ENCODE measurements around the gene HECW1.

Gene HECW1

GRCh38 chr7:43552122-43552521 lies 439.7 kb downstream of the HECW1 start:
- no peak for FAIRE-seq
- DNase-seq (ENCODE audit: insufficient read length, low spot score): no peak
- TF ChIP-seq POLR2A (IDR thresholded peaks at IDR 0.05; ENCODE audit: low read depth, low read length) (no peak), POU2F2 (IDR thresholded peaks at IDR 0.05; ENCODE audit: low read depth, low read length) (no peak), SPI1 (IDR thresholded peaks at IDR 0.05; ENCODE audit: low read depth, low read length) (no peak), POLR2AphosphoS5 (IDR thresholded peaks at IDR 0.05; ENCODE audit: low read depth, low read length) (no peak), TAF1 (IDR thresholded peaks at IDR 0.05; ENCODE audit: low read depth, low read length) (no peak)

- FAIRE-seq (no peak), DNase-seq (ENCODE audit: insufficient read length, low spot score) (no peak)
- TF ChIP-seq POLR2A (IDR thresholded peaks at IDR 0.05; ENCODE audit: low read depth, low read length): no peak
- TF ChIP-seq TAF1 (IDR thresholded peaks at IDR 0.05; ENCODE audit: low read depth, low read length): no peak
Measured at GRCh38 chr7:43553999-43554398, 441.6 kb downstream of the HECW1 start.

GRCh38 chr7:43554423-43554822 lies 442.0 kb downstream of the HECW1 start:
- no peak for DNase-seq (ENCODE audit: insufficient read length, low spot score)
- no peak for TF ChIP-seq TAF1 (IDR thresholded peaks at IDR 0.05; ENCODE audit: low read depth, low read length)
- TF ChIP-seq POU2F2 (IDR thresholded peaks at IDR 0.05; ENCODE audit: low read depth, low read length): no peak
- no peak for TF ChIP-seq POLR2AphosphoS5 (IDR thresholded peaks at IDR 0.05; ENCODE audit: low read depth, low read length)
- TF ChIP-seq PAX5 (IDR thresholded peaks at IDR 0.05; ENCODE audit: insufficient read depth, low read length, severe bottlenecking): no peak
- no peak for TF ChIP-seq POLR2A (IDR thresholded peaks at IDR 0.05; ENCODE audit: low read depth, low read length)
- TF ChIP-seq SPI1 (IDR thresholded peaks at IDR 0.05; ENCODE audit: low read depth, low read length): no peak
- no peak for FAIRE-seq

- TF ChIP-seq TAF1 (IDR thresholded peaks at IDR 0.05; ENCODE audit: low read depth, low read length): no peak
- no peak for TF ChIP-seq POLR2A (IDR thresholded peaks at IDR 0.05; ENCODE audit: low read depth, low read length)
- no peak for TF ChIP-seq PAX5 (IDR thresholded peaks at IDR 0.05; ENCODE audit: insufficient read depth, low read length, severe bottlenecking)
- no peak for TF ChIP-seq SPI1 (IDR thresholded peaks at IDR 0.05; ENCODE audit: low read depth, low read length)
- no peak for TF ChIP-seq POLR2AphosphoS5 (IDR thresholded peaks at IDR 0.05; ENCODE audit: low read depth, low read length)
- TF ChIP-seq POU2F2 (IDR thresholded peaks at IDR 0.05; ENCODE audit: low read depth, low read length): no peak
- FAIRE-seq (no peak), DNase-seq (ENCODE audit: insufficient read length, low spot score) (no peak)
Measured at GRCh38 chr7:43557831-43558495, 445.5 kb downstream of the HECW1 start.

GRCh38 chr7:43559171-43559945 lies 446.9 kb downstream of the HECW1 start:
- FAIRE-seq (no peak), DNase-seq (ENCODE audit: insufficient read length, low spot score) (no peak)
- TF ChIP-seq POU2F2 (IDR thresholded peaks at IDR 0.05; ENCODE audit: low read depth, low read length): no peak
- no peak for TF ChIP-seq POLR2AphosphoS5 (IDR thresholded peaks at IDR 0.05; ENCODE audit: low read depth, low read length)
- TF ChIP-seq TAF1 (IDR thresholded peaks at IDR 0.05; ENCODE audit: low read depth, low read length): no peak
- TF ChIP-seq POLR2A (IDR thresholded peaks at IDR 0.05; ENCODE audit: low read depth, low read length): no peak
- no peak for TF ChIP-seq PAX5 (IDR thresholded peaks at IDR 0.05; ENCODE audit: insufficient read depth, low read length, severe bottlenecking)
- no peak for TF ChIP-seq SPI1 (IDR thresholded peaks at IDR 0.05; ENCODE audit: low read depth, low read length)

GRCh38 chr7:43559946-43560335 lies 447.5 kb downstream of the HECW1 start:
- DNase-seq (ENCODE audit: insufficient read length, low spot score): no peak
- no peak for FAIRE-seq

GRCh38 chr7:43560742-43561330 lies 448.4 kb downstream of the HECW1 start:
- no peak for TF ChIP-seq PAX5 (IDR thresholded peaks at IDR 0.05; ENCODE audit: insufficient read depth, low read length, severe bottlenecking)
- FAIRE-seq: no peak

More at GRCh38 chr7:43559946-43560335, 447.5 kb downstream of the HECW1 start:
- no peak for TF ChIP-seq PAX5 (IDR thresholded peaks at IDR 0.05; ENCODE audit: insufficient read depth, low read length, severe bottlenecking)
- TF ChIP-seq POU2F2 (IDR thresholded peaks at IDR 0.05; ENCODE audit: low read depth, low read length): no peak
- TF ChIP-seq TAF1 (IDR thresholded peaks at IDR 0.05; ENCODE audit: low read depth, low read length): no peak
- no peak for TF ChIP-seq POLR2A (IDR thresholded peaks at IDR 0.05; ENCODE audit: low read depth, low read length)
- TF ChIP-seq SPI1 (IDR thresholded peaks at IDR 0.05; ENCODE audit: low read depth, low read length): no peak
- TF ChIP-seq POLR2AphosphoS5 (IDR thresholded peaks at IDR 0.05; ENCODE audit: low read depth, low read length): no peak

GRCh38 chr7:43562383-43562782 lies 449.9 kb downstream of the HECW1 start:
- DNase-seq (ENCODE audit: insufficient read length, low spot score) (no peak), FAIRE-seq (no peak)
- TF ChIP-seq POU2F2 (IDR thresholded peaks at IDR 0.05; ENCODE audit: low read depth, low read length): no peak
- no peak for TF ChIP-seq SPI1 (IDR thresholded peaks at IDR 0.05; ENCODE audit: low read depth, low read length)
- TF ChIP-seq PAX5 (IDR thresholded peaks at IDR 0.05; ENCODE audit: insufficient read depth, low read length, severe bottlenecking): no peak
- no peak for TF ChIP-seq TAF1 (IDR thresholded peaks at IDR 0.05; ENCODE audit: low read depth, low read length)
- TF ChIP-seq POLR2AphosphoS5 (IDR thresholded peaks at IDR 0.05; ENCODE audit: low read depth, low read length): no peak
- no peak for TF ChIP-seq POLR2A (IDR thresholded peaks at IDR 0.05; ENCODE audit: low read depth, low read length)

More at GRCh38 chr7:43560742-43561330, 448.4 kb downstream of the HECW1 start:
- DNase-seq (ENCODE audit: insufficient read length, low spot score): no peak

GRCh38 chr7:43565786-43566185 lies 453.3 kb downstream of the HECW1 start:
- FAIRE-seq (no peak), DNase-seq (ENCODE audit: insufficient read length, low spot score) (no peak)
- TF ChIP-seq POU2F2 (IDR thresholded peaks at IDR 0.05; ENCODE audit: low read depth, low read length) (no peak), TAF1 (IDR thresholded peaks at IDR 0.05; ENCODE audit: low read depth, low read length) (no peak), PAX5 (IDR thresholded peaks at IDR 0.05; ENCODE audit: insufficient read depth, low read length, severe bottlenecking) (no peak), POLR2AphosphoS5 (IDR thresholded peaks at IDR 0.05; ENCODE audit: low read depth, low read length) (no peak), POLR2A (IDR thresholded peaks at IDR 0.05; ENCODE audit: low read depth, low read length) (no peak), SPI1 (IDR thresholded peaks at IDR 0.05; ENCODE audit: low read depth, low read length) (no peak)

All from GM12891 (cell line).